Measurements from ENCODE around the gene GNAI3.

The GNAI3 gene

DNA sequence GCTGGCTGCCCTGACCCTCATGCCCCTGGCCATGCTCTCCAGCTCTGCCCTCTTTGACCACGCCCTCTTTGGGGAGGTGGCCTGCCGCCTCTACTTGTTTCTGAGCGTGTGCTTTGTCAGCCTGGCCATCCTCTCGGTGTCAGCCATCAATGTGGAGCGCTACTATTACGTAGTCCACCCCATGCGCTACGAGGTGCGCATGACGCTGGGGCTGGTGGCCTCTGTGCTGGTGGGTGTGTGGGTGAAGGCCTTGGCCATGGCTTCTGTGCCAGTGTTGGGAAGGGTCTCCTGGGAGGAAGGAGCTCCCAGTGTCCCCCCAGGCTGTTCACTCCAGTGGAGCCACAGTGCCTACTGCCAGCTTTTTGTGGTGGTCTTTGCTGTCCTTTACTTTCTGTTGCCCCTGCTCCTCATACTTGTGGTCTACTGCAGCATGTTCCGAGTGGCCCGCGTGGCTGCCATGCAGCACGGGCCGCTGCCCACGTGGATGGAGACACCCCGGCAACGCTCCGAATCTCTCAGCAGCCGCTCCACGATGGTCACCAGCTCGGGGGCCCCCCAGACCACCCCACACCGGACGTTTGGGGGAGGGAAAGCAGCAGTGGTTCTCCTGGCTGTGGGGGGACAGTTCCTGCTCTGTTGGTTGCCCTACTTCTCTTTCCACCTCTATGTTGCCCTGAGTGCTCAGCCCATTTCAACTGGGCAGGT, 5.0 kb upstream of the GNAI3 start:
- in situ Hi-C loops (cut with MboI; ENCODE audit: low sequenced_read_pairs) = no loop called here

DNA sequence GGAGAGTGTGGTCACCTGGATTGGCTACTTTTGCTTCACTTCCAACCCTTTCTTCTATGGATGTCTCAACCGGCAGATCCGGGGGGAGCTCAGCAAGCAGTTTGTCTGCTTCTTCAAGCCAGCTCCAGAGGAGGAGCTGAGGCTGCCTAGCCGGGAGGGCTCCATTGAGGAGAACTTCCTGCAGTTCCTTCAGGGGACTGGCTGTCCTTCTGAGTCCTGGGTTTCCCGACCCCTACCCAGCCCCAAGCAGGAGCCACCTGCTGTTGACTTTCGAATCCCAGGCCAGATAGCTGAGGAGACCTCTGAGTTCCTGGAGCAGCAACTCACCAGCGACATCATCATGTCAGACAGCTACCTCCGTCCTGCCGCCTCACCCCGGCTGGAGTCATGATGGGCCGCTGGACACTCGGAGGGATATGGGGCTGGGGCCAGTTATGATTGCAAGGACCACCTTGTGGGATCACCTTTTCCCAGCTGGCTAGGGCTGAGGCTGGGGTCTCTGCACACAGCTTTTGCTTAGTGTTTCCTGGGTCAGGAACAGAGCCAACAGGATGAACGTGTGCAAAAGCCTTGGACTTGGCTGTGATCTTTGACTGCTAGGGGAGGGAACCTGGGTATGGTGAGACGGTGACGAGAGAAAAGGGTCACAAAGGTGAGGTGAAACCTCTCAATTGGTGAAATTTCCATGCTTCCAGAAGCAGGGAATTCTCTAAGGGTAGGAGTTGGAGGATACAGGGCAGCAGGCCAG, 4.3 kb upstream of the GNAI3 start:
- in situ Hi-C loops (cut with MboI; ENCODE audit: low sequenced_read_pairs) = no loop called here

DNA sequence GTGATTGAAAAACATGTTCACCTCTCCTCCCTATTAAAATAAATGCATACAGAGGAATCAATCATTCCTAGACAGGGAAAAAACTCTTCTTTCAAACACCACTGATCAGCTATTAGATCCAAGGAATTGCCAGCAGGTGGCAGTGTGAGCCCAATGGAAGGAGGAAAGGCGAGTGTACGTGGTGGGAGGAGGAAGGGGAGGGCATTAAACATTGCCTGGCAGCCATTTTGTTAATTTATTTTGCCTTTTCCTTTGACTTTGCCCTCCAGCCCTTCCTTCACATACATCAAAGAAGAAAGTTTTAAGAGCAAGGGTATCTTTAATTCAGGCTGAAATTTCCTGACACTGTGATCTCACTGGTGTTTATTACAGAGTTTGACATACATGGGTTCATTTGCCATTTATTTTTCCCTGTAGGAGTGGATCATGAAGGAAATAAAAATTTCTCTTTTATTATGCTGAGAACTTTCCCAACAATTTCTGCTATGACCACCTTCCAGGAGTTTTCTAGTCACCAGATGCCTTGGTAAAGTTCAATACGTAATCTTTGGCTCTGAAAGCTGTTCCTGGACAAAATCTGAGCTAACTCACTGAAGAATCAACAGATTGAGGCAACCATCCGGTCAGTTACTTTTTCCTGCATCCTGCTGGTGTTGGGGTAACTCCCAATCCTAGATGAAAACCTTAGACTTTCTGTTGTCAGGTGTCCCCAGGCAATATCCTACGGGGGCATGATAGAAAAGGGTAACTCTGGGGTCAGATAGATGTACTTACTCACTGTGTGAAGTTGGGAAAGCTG, 1.9 kb upstream of the GNAI3 start:
- in situ Hi-C loops (cut with MboI; ENCODE audit: low sequenced_read_pairs) = loop anchor here (5.0 kb wide), 3 partner anchors 76 to 441 kb away; no protein-coding TSS in a partner anchor

DNA sequence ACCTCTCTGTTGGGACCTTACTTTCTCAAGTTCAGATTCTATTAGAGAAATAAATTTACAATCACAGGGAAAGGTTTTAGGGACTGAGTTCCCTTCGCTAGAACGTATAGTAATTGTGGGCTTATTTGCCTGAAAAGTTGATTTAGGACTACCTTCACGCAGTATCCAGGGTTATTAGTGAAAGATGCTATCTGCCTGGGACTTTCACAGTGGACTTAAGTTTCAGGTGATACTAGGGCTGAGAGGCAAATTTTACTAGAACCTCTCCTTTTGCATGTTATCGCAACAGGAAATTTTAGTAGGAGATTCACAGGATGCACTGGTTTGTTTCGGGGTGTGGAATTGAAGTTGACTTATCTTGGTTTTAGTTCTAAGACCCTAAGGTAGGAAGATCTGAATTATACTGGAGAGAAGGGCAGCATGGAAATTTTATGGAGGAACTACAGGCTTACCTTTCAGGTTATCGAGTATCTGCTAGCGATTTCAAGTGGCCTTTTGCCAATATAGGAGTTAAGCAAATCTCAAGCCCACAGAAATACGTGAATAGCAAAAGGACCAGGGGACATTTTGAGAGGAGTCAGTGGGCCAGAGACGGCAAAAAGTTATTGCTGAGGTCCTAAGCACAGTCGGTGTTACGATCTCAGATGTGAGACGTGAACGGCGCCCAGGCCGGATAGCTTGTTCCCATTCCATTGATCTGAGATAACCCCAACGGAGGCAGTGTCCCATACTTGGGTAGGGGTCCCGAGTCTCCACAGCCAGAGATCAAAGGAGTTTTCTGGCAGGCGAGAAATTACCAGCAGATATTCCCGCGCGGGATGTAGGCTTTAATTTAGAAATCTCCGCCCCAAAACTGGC, 723 bp upstream of the GNAI3 start:
- in situ Hi-C loops (cut with MboI; ENCODE audit: low sequenced_read_pairs) = loop anchor here (5.0 kb wide), 3 partner anchors 75 to 440 kb away; no protein-coding TSS in a partner anchor

DNA sequence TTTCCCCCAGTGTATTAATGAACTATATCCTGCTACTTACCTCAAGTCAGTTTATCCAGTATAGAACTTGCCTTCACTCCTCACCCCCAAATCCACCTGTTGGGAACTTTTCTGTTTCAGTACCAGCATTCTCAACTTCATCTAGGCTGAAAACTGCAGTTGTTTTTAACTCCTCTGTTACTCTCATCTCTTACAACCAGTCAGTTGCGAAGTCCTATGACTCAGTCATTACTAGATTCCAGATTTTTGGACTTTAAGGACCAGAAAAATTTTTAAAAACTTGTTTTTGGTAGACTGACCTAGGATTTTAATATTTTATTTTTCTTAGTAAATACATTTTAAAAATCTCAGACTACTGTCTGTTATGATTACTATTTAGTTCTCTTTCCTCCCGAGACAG, 8.1 kb downstream of the GNAI3 start:
- in situ Hi-C loops (cut with MboI; ENCODE audit: low sequenced_read_pairs) = no loop called here

DNA sequence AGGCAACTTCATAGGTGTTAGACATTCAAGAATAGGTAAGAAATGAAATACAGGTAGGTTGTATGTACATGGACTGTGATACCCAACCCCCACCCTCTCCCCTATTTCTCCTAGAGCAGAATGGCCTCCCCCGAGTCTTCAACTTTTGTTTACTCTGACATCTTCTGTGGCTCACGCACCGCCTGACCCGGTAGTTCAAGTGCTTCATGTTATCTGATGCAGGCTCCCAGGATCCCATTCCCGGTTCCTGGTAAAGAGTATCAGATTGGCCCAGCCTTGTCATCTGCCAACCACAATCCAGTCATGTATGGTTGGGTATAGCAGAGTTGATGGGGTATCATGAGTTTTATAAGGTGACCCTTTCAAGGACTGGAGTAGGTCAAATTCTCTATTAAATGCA, 9.1 kb downstream of the GNAI3 start:
- in situ Hi-C loops (cut with MboI; ENCODE audit: low sequenced_read_pairs) = no loop called here

DNA sequence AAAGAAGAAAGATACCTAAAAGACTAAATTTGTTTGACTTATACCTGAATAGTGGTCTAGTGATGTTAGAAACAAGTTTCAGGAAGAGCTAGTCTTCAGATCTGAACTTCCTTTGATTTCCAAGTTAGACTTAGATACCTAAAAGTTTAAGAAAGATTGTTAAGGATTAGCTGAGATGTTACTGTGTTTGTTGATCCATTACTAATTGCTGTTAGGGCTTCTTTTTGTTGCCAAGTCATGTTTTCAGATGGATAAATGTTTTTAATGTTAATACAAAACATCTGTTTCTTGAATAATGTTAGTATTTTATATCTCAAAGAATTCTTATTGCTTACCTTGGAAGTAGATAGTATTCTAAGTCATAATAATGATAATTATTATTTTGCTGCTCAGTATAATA, 11.6 kb downstream of the GNAI3 start:
- in situ Hi-C loops (cut with MboI; ENCODE audit: low sequenced_read_pairs) = no loop called here

DNA sequence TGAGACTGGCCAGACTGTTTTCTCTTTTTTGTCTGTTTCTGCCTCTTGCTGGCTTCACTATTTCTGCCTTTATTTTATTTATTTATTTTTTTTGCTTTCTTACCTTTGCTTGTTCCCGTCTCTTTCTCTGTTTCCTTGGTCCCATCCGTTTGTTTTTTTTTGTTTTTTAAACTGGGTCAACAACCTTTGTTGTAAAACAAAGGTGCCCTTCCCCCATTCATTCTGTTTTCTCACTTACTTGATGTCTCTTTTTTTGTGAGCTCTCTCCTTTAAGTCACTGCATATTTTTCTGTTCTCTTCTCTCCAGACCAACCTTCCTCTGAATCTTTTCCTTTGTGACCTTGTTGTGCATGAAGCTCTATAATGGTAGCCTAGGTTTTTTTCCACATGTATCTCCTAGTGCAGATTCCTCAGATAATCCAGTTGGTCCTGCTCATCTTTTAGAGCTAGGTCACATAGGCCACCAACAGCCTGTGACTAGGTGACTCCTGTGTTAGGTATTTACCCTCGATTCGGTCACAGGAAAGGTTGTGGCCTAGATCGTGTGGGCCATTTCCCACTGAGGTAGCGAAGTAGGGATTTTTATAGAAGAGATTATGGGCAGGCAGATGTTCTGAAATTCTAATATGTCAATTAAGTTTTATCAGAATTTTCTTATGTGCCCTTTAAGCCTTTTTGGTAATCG, 15.9 kb downstream of the GNAI3 start:
- in situ Hi-C loops (cut with MboI; ENCODE audit: low sequenced_read_pairs) = no loop called here

DNA sequence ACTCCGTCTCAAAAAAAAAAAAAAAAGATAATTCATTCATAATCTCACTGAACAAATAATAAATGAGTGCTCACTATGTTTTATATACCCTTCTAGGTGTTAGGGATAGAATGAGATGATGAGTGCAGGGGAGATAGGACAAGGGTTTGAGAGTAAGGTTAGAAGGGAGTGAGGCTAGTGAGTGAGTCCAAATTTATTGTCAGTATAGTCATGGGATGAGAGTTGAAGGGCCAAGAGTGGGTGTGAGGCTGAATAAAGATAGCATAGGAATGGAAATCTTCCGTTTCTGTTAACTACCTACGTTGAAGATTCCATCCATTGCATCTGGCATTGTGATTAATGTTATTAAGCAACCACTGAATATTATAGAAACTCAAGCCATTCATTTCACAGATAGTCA, 16.8 kb downstream of the GNAI3 start:
- in situ Hi-C loops (cut with MboI; ENCODE audit: low sequenced_read_pairs) = no loop called here

DNA sequence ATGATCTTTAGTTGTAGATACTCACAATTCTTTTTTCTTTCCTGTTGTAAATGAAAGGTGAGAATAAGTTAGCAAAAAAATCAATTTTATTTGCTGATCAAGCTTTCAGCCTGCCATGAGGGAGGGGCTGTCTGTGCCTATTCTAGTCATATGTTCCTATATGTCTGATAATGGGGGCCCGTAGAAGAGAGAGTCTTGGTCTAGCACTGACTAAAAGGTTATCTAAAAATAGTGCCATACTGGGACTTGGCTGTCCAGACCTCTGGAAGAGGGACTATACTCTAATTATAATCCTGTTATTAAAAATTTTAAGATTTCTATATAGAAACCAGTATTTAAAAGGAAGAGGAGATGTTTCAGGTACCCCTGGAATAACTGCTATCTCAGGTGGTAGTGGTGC, 18.6 kb downstream of the GNAI3 start:
- in situ Hi-C loops (cut with MboI; ENCODE audit: low sequenced_read_pairs) = no loop called here

DNA sequence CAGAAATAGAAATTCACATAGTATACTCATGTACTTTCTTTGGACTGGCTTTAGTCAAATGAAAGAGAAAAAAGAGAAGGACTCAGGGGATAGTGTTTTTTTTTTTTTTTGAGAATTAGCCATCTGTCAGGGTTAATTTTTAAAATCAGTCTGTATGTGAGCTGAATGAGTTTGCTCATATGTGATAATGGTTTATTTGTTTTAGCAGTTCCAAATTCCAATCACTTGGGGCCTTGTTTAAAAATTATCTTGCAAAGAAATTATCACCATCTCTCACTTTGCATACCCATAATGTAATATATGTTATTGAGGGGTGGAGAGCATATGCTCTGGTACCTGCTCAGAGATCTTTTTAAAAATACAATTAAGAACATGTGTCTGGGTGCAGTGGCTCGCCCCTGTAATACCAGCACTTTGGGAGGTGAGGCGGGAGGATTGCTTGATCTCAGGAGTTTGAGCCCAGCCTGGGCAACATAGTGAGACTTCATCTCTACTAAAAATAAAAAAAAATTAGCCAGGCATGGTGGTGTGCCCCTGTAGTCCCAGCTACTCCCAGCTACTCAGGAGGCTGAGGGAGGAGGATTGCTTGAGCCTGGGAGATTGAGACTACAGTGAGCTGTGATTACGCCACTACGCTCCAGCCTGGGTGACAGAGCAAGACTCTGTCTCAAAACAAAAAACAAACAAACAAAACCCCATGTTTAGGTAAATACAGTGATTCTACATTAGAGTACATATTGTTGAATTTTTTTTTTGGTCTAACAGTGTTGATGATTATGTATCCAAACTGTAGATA, 19.7 kb downstream of the GNAI3 start:
- in situ Hi-C loops (cut with MboI; ENCODE audit: low sequenced_read_pairs) = no loop called here

DNA sequence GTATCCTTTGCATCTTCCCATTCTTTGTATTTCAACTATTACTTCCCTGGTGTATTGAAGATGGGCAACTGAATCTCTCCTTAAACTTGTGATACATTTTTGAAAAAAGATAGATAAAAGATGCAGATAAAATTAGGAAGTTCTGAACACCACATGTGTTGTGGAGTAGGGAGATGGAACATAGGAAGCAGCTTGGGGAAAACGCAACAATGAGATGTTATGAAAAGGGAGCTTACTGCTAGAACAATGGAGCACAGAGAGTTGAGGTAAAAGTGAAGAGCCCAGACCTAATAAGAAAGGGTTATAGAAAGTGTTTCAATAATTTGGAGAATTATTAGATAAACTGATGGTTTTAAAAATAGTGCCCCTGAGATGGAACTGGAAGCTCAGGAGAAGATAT, 20.9 kb downstream of the GNAI3 start:
- in situ Hi-C loops (cut with MboI; ENCODE audit: low sequenced_read_pairs) = no loop called here

DNA sequence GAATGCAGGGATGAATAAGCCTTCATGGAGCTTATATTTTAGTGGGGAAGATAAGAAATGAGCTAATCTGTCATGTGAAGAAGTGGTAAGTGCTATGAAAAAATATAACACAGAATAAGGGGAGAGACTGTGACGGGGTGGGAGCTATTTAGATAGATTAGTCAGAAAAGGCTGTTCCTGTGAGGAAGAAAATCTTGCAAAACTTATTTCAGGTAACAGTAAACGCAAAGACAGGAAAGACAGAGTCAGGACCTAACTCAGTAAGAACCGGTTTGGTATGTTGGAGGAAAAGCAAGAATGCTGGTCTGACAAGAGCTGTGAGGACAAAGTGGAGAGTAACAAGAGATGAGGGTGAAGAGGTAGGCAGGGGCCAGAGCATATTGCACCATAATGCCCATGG, 22.0 kb downstream of the GNAI3 start:
- in situ Hi-C loops (cut with MboI; ENCODE audit: low sequenced_read_pairs) = no loop called here

DNA sequence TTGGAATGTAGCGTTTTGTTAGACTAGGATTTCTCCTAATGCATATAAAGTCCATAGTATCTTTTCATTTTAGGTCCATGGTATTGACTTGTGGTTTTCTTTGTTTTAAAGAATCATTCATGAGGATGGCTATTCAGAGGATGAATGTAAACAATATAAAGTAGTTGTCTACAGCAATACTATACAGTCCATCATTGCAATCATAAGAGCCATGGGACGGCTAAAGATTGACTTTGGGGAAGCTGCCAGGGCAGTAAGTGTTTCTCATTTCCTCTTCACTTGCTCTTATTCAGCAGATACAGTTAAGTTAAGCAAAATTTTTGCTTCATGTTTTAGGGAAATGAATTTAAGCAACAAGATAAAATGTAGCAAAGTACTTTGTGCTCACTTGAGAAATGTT, 25.4 kb downstream of the GNAI3 start:
- in situ Hi-C loops (cut with MboI; ENCODE audit: low sequenced_read_pairs) = no loop called here

DNA sequence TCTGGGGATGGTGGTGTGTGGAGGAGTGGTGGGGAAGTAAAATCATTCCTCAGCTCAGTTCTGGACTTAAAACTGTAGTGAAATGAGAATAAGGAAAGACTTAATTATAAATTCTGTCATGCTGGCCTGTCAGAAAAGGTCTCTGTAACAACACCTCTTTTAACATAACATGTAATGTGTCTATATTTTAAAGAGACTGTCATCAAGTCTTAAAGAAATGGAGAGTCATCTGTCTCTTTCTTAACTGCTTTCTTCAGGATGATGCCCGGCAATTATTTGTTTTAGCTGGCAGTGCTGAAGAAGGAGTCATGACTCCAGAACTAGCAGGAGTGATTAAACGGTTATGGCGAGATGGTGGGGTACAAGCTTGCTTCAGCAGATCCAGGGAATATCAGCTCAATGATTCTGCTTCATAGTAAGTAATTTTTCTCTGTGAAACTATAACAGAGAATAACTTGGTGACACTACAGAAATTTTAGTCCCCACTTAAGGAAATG, 30.6 kb downstream of the GNAI3 start:
- in situ Hi-C loops (cut with MboI; ENCODE audit: low sequenced_read_pairs) = no loop called here

DNA sequence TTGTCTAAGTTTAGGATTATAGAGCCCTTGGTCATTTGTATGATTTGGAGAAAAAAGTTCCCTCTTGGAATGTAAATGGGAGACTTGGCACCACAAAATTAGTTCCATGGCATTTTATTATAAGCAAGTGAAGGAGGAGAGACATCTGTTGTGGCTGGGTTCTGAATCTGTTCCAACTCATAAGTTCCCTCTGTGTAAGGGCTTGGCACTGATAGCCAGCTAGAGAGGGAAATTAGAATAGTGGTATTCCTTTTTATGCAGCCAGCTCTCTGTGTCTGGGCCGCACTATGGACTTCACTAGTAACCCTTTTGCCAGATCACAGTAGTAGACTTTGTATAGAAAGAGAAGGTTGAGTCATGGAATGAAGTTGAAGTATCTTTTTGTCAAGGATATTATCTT, 31.1 kb downstream of the GNAI3 start:
- in situ Hi-C loops (cut with MboI; ENCODE audit: low sequenced_read_pairs) = no loop called here

DNA sequence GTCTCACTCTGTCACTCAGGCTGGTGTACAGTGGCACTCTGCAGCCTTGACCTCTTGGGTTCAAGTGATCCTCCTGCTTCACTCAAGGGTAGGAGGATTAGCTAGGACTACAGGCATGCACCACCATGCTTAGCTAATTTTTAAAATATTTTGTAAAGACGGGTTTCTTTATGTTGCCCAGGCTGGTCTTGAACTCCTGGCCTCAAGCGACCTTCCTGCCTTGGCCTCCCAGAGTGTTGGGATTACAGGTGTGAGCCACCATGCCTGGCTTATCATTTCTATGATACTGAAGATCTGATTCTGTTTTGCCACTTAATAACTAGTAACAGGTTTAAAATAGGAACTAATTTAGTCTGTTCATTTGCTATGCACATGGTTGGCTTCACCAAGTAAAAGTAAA, 33.6 kb downstream of the GNAI3 start:
- in situ Hi-C loops (cut with MboI; ENCODE audit: low sequenced_read_pairs) = no loop called here

DNA sequence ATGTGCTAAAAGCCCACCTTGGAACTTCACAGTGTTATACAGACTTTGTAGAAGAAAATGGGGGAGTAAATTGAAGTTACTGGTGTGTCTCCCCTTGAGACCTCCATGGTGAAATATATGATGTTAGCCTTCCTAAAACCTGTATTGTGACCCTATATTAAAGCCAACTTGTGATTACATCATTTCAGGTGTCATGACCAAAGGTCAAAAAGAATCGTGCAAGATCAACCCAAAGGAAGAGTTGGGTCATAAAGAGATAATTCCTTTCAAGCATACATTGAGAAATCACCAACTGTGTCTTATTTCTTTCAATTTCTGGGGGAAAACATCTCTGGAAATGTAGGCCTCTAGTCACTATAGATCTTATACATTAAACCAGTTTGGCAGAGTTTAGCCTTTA, 36.4 kb downstream of the GNAI3 start:
- in situ Hi-C loops (cut with MboI; ENCODE audit: low sequenced_read_pairs) = no loop called here

DNA sequence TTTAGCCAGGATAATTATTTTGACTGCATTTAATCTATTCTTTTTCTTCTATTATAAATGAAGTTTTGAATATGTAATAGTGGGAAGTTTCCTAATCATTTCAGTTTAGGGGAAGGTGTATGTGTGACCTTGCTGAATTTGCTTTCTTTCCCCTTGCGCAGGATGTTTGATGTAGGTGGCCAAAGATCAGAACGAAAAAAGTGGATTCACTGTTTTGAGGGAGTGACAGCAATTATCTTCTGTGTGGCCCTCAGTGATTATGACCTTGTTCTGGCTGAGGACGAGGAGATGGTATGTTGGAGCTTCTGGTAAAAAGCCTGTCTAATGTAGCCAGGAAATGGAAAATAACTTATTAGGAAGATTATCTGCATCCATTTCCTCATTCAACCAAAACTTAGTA, 37.6 kb downstream of the GNAI3 start:
- in situ Hi-C loops (cut with MboI; ENCODE audit: low sequenced_read_pairs) = no loop called here
